ENCODE data around the gene DGAT2L6. TPM values are rescaled to one million over a fixed set of nuclear protein-coding genes. Genes with fewer than 3 reads are reported as not detected.
"Not testable (repeated sequence)": the region's sequence is repeated elsewhere in the genome, so short reads cannot be mapped to it uniquely, and the experiment has no call there.

Gene DGAT2L6
- total RNA-seq, 1 donor from 2014 or later: not detected

- Mint-ChIP-seq H3K27me3 (ENCODE audit: unreplicated experiment) (no peaks in the 10 kb centered on the region), H3K36me3 (ENCODE audit: low read depth, unreplicated experiment) (no peaks in the 10 kb centered on the region), H3K27ac (ENCODE audit: unreplicated experiment) (no peak overlapping the region), H3K4me1 (ENCODE audit: unreplicated experiment) (no peaks in the 10 kb centered on the region), H3K4me3 (ENCODE audit: unreplicated experiment) (no peak overlapping the region), H3K9me3 (ENCODE audit: unreplicated experiment) (no peaks in the 10 kb centered on the region)
- DNase-seq (ENCODE audit: low spot score): no peak
- no peak for TF ChIP-seq CTCF (IDR thresholded peaks at IDR 0.05; ENCODE audit: unreplicated experiment)
Measured at GRCh38 chrX:70190225-70190624, 12.9 kb downstream of the DGAT2L6 start.

- Mint-ChIP-seq H3K4me3 (ENCODE audit: unreplicated experiment) (no peak overlapping the region), H3K27me3 (ENCODE audit: unreplicated experiment) (no peaks in the 10 kb centered on the region), H3K36me3 (ENCODE audit: low read depth, unreplicated experiment) (no peaks in the 10 kb centered on the region), H3K27ac (ENCODE audit: unreplicated experiment) (no peak overlapping the region), H3K9me3 (ENCODE audit: unreplicated experiment) (no peaks in the 10 kb centered on the region), H3K4me1 (ENCODE audit: unreplicated experiment) (no peaks in the 10 kb centered on the region)
- DNase-seq (ENCODE audit: low spot score): peak; percentile 54
- peak; percentile 57 for TF ChIP-seq CTCF (IDR thresholded peaks at IDR 0.05; ENCODE audit: unreplicated experiment)
Measured at GRCh38 chrX:70196961-70197720, 19.9 kb downstream of the DGAT2L6 start.

- Mint-ChIP-seq H3K4me1 (ENCODE audit: unreplicated experiment) (no peaks in the 10 kb centered on the region), H3K27me3 (ENCODE audit: unreplicated experiment) (no peaks in the 10 kb centered on the region), H3K9me3 (ENCODE audit: unreplicated experiment) (no peaks in the 10 kb centered on the region), H3K36me3 (ENCODE audit: low read depth, unreplicated experiment) (no peaks in the 10 kb centered on the region), H3K27ac (ENCODE audit: unreplicated experiment) (no peak overlapping the region), H3K4me3 (ENCODE audit: unreplicated experiment) (no peak overlapping the region)
- no peak for DNase-seq (ENCODE audit: low spot score)
- no peak for TF ChIP-seq CTCF (IDR thresholded peaks at IDR 0.05; ENCODE audit: unreplicated experiment)
Measured at GRCh38 chrX:70201732-70202131, 24.4 kb downstream of the DGAT2L6 start.

GRCh38 chrX:70208479-70208878 lies 31.2 kb downstream of the DGAT2L6 start:
- no peak overlapping the region for H3K27ac Mint-ChIP-seq (ENCODE audit: unreplicated experiment)

GRCh38 chrX:70209570-70209969 lies 32.3 kb downstream of the DGAT2L6 start:
- H3K36me3 Mint-ChIP-seq (ENCODE audit: low read depth, unreplicated experiment); H3K4me3 Mint-ChIP-seq (ENCODE audit: unreplicated experiment); DNase-seq (ENCODE audit: low spot score); H3K9me3 Mint-ChIP-seq (ENCODE audit: unreplicated experiment); H3K27me3 Mint-ChIP-seq (ENCODE audit: unreplicated experiment); H3K27ac Mint-ChIP-seq (ENCODE audit: unreplicated experiment); H3K4me1 Mint-ChIP-seq (ENCODE audit: unreplicated experiment): not testable (repeated sequence)

More at GRCh38 chrX:70208479-70208878, 31.2 kb downstream of the DGAT2L6 start:
- Mint-ChIP-seq H3K4me1 (ENCODE audit: unreplicated experiment) (no peaks in the 10 kb centered on the region), H3K36me3 (ENCODE audit: low read depth, unreplicated experiment) (no peaks in the 10 kb centered on the region), H3K9me3 (ENCODE audit: unreplicated experiment) (no peaks in the 10 kb centered on the region), H3K4me3 (ENCODE audit: unreplicated experiment) (no peak overlapping the region), H3K27me3 (ENCODE audit: unreplicated experiment) (peaks cover 3% of the 10 kb centered on the region)
- DNase-seq (ENCODE audit: low spot score): no peak
- TF ChIP-seq CTCF (IDR thresholded peaks at IDR 0.05; ENCODE audit: unreplicated experiment): no peak
